NCI-H2107 treated with DMSO at 0.1 percent for 48 hours (cell line): ENCODE measurements around the gene HMCN1.
"Not testable (repeated sequence)": the region's sequence is repeated elsewhere in the genome, so short reads cannot be mapped to it uniquely, and the experiment has no call there.

Experiments
- DNase-seq: peaks from one replicate; lab custom pipeline; 2025; ENCODE audit not compliant: unreplicated experiment; lab: John Stamatoyannopoulos, UW

Gene HMCN1

DNA sequence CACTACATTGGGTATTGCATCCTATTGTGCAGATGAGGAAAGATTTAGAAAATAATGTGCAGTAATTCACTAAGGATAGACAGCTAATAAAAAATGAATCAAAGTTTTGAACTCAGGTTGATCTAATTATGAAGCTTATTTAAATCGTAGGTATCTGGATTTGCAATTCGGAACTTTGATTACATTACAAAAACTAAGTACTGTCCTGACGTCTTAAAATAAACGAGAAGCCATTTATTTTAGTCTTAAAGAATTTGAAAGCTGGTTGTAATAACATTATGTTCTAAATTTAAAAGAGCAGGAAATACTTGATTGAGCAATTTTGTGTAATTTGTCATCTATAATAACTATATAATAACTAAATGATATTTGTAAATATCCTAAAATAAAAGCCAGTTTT lies 404.9 kb downstream of the HMCN1 start:
- DNase-seq, result no peak

DNA sequence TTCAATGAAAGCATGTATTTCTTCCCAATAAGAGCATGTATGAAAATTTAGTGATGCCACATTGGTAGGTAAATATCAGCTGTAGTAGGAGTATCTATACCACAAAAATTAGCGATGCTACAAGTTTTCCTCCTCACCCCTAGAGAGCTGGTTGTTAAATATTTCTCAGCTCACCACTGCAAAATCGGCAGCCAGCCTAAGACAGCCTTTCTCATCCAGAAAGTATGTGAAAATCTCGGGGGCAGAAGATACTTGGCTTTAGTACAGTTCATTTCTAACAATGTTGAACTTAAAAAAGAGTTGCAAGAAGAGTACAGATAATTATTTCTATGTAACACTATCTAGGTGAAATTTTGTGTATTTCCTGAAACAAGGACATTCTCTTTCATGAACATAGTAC lies 405.5 kb downstream of the HMCN1 start:
- no peak for DNase-seq

DNA sequence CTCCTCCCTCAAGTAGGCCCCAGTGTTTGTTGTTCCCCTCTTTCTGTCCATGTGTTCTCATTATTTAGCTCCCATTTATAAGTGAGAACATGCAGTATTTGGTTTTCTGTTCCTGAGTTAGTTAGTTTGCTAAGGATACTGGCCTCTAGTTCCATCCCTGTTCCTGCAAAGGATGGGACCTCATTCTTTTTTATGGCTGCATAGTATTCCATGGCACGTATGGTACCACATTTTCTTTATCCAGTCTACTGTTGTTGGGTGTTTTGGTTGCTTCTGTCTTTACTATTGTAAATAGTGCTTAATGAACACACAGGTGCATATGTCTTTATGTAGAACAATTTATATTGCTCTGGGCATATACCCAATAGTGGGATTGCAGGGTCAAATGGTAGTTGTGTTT lies 408.0 kb downstream of the HMCN1 start:
- no peak for DNase-seq

GRCh38 chr1:186142916-186143315 lies 408.7 kb downstream of the HMCN1 start:
- DNase-seq, result no peak

DNA sequence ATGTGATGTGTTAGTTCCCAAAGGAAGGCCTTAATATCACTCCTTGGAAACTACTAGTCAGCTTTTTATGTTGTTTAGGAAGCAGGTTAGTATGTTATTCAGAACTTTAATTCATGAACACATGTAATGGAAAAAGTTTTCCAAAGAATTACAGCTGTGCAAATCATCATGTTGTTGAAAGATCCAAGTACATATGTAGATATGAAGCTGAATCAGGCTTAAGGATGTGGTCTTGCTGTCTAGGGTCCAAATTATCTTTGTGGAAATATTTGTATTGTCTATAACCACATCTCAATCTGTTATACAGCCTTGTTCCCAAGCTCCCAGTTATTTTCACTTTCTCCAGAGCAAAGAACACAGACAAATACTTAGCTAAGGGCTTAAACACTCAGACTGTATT lies 409.3 kb downstream of the HMCN1 start:
- DNase-seq, result no peak

- DNase-seq, result no peak
Measured at GRCh38 chr1:186144505-186144904, 410.3 kb downstream of the HMCN1 start.

- DNase-seq, result no peak
Measured at GRCh38 chr1:186146974-186147373, 412.8 kb downstream of the HMCN1 start.

DNA sequence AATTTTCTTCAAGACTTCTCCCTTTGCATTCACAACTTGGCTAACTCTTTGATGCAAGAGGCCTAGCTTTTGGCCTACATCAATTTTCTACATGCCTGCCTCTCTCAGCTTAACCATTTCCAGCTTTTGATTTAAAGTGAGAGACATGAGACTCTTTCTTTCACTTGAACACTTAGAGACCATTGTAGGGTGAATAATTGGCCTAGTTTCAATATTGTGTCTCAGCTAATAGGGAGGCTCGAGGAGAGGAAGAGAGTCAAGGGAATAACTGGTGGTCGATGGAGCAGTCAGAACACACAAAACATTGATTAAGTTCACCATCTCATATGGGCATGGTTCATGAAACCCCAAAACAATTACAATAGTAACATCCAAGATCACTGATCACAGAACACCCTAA lies 415.4 kb downstream of the HMCN1 start:
- no peak for DNase-seq

DNA sequence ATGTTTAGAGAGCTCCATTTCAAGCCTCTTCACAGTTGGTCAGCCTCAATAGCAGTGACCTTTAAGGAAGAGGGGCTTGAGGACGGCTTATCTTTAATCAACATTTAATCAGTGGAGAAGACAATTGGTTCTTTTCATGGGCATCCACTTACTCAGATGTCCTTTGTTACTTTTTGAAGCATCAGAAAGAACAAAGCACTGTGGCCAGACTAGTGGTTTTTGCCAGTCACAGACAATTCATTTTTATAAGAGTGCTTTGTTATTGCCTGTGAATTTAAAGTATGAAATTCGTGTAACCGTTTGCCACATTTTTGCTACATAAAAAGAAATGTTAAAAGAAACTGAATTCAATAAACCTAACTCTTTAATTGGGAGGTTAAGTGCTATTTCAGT lies 418.0 kb downstream of the HMCN1 start:
- no peak for DNase-seq

- no peak for DNase-seq
Measured at GRCh38 chr1:186152620-186153239, 418.5 kb downstream of the HMCN1 start.

- no peak for DNase-seq
Measured at GRCh38 chr1:186154651-186155050, 420.5 kb downstream of the HMCN1 start.

GRCh38 chr1:186155594-186155993 lies 421.4 kb downstream of the HMCN1 start:
- peak; percentile 24 for DNase-seq

DNA sequence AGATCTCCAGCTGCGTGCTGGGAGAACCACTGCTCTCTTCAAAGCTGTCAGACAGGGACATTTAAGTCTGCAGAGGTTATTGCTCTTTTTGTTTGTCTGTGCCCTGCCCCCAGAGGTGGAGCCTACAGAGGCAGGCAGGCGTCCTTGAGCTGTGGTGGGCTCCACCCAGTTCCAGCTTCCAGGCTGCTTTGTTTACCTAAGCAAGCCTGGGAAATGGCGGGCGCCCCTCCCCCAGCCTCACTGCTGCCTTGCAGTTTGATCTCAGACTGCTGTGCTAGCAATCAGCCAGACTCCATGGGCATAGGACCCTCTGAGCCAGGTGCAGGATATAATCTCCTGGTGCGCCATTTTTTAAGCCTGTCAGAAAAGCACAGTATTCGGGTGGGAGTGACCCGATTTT lies 428.7 kb downstream of the HMCN1 start:
- not testable (repeated sequence) for DNase-seq

GRCh38 chr1:186164773-186165172 lies 430.6 kb downstream of the HMCN1 start:
- DNase-seq, result no peak

GRCh38 chr1:186165303-186165702 lies 431.1 kb downstream of the HMCN1 start:
- no peak for DNase-seq

- DNase-seq, result no peak
Measured at GRCh38 chr1:186167096-186167668, 433.0 kb downstream of the HMCN1 start.

DNA sequence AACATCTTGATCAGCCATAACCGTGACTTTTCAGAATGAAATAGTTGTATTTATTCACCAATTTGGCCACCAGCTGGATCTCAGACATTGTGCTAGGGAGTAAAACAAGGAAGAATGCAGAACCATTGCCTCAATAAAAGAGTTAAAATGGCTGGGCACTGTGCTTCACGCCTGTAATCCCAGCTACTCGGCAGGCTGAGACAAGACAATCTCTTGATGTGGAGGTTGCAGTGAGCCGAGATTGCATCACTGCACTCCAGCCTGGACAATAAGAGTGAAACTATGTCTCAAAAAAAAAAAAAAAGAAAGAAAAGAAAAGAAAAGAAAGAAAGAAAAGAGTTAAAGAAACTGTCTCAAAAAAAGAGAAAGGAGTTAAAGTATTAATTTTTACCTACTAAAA lies 441.4 kb downstream of the HMCN1 start:
- DNase-seq, result no peak

DNA sequence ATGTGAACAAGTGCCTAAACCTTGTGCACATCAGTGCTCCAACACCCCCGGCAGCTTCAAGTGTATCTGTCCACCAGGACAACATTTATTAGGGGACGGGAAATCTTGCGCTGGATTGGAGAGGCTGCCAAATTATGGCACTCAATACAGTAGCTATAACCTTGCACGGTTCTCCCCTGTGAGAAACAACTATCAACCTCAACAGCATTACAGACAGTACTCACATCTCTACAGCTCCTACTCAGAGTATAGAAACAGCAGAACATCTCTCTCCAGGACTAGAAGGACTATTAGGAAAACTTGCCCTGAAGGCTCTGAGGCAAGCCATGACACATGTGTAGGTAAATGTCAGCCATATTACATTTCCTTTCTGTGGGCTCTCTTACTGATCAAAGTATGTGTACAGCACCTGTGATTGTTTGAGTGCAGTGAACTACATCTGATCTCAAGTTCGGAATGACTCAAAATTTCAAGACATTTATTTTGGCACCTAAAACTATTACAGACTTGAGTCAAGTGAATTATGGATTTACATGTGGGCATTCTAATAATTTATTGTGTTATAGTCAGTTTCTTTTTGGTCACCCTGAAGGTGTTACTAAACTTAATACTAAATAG lies 444.3 kb downstream of the HMCN1 start:
- DNase-seq, result no peak

GRCh38 chr1:186179231-186179630 lies 445.0 kb downstream of the HMCN1 start:
- no peak for DNase-seq

GRCh38 chr1:186183219-186183618 lies 449.0 kb downstream of the HMCN1 start:
- DNase-seq, result no peak

DNA sequence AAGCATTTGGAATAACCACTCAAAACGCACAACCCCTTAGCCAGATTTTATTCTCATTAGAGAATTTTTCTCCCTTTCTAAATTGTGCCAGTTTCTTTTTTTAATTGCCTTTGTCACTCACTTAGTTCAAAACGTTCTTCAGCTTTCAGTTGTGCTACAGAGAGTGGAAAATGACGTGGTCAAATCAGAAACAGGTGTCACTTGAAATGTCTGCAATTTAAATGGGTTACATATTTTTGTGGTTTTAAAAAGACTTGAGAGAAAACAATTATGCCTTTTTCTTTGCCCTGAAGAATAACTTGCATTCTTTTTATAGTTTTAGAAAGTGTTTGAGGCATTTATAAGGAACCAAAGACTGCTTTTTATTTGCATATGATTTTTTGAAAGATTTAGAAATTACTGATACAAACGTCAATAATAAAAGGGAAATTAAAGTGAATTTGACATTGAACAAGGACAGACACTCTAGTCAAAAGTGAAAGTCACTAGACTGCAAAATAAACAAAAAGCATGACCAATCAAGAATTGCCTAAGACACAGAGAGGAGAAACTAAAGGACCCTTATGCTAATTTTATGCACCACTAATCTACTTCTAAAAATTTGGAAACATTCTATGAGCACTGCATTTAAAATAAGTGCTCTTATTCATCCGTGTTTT lies 449.9 kb downstream of the HMCN1 start:
- DNase-seq, result peak; percentile 43

GRCh38 chr1:186186251-186186650 lies 452.1 kb downstream of the HMCN1 start:
- not testable (repeated sequence) for DNase-seq
